Adrenal gland (tissue), 12 donors: ENCODE data around the gene MIER2. TPM values are rescaled to one million over a fixed set of nuclear protein-coding genes. Genes with fewer than 3 reads are reported as not detected.
A peak's percentile ranks its signal among the peaks of the same experiment; 100 is the strongest.

ENCODE experiments used
- DNase-seq, 7 donors: peaks; one replicate each; pipeline ENCODE4 v3.0.0-alpha.2; 2019 to 2020
- H3K27ac ChIP-seq, 5 donors: fragments of 200-600 bp; sonication (generic) in 4 of 5; 1 replicate in 3 of 5; 2 replicates in 2 of 5; pipeline versions ENCODE4 v1.5.1 to v1.8.0; 2016 to 2020; ENCODE audit warnings: mild to moderate bottlenecking in 1 of 5
- H3K27me3 ChIP-seq: fragments of 200-600 bp; 2 replicates; pipeline ENCODE4 v1.8.0; 2021
- H3K36me3 ChIP-seq, 2 donors: fragments of 200-600 bp; replicated peaks in 1 of 2; 1 replicate in 1 of 2; 2 replicates in 1 of 2; pipeline versions ENCODE4 v1.5.1 to v1.8.0; 2018 to 2022
- H3K4me1 ChIP-seq, 2 donors: fragments of 200-600 bp; replicated peaks in 1 of 2; 1 replicate in 1 of 2; 2 replicates in 1 of 2; pipeline versions ENCODE4 v1.5.1 to v1.8.0; 2018 to 2021
- H3K4me3 ChIP-seq, 4 donors: fragments of 200-600 bp; sonication (generic) in 3 of 4; one replicate each; pipeline ENCODE4 v1.5.1; 2016 to 2018
- H3K9me3 ChIP-seq, 3 donors: fragments of 200-600 bp; sonication (generic) in 1 of 3; replicated peaks in 1 of 3; 1 replicate in 2 of 3; 2 replicates in 1 of 3; pipeline versions ENCODE4 v1.5.1 to v1.8.0; 2016 to 2021
- CTCF ChIP-seq, 6 experiments: fragments of 450-650 bp in 4 of 6; fragments of 200-600 bp in 2 of 6; sonication (generic) in 1 of 6; IDR thresholded peaks; 1 replicate in 5 of 6; 2 replicates in 1 of 6; pipeline versions ENCODE4 v1.5.1 to v1.8.0; 2016 to 2021; ENCODE audit warnings: antibody characterized with exemption in 6 of 6, mild to moderate bottlenecking in 2 of 6, moderate library complexity in 1 of 6
- POLR2A ChIP-seq, 2 donors: fragments of 450-650 bp; IDR thresholded peaks; one replicate each; pipeline ENCODE4 v1.6.1; 2017; ENCODE audit warnings: antibody characterized with exemption in 2 of 2, mild to moderate bottlenecking in 2 of 2, moderate library complexity in 1 of 2
- WGBS, 4 donors: extraction: QIAGEN DNeasy Blood & Tissue Kit in 2 of 4; methylation state at CpG; one replicate each; pipeline versions ENCODE4 v1.1.5 to v1.1.7; 2013 to 2017; 5-methylcytosine and 5-hydroxymethylcytosine counted together
- intact Hi-C, 2 donors: fragments of 100-400 bp; cut with DNase I; formaldehyde crosslinking; loops; one replicate each; pipeline versions ENCODE4 v1.14.1 to v1.15.0; 2022 to 2023
- polyA plus RNA-seq, 3 donors: library from polyadenylated mRNA; stranded (reverse); fragments of 200-250 nt in 2 of 3; fragments of 350-450 nt in 1 of 3; fragmentation: Illumina TruSeq in 1 of 3; extraction: RNeasy Lipid Tissue Mini Kit (QIAGEN cat#74804) in 1 of 3; gene quantifications; one replicate each; pipeline ENCODE4 v1.2.3, GENCODE V29; 2013 to 2014
- total RNA-seq, 9 donors: library from RNA; depleted of rRNA in 4 of 9; stranded (reverse); fragments of >200 nt in 4 of 9; fragments of 120-200 nt in 1 of 9; fragmentation: NEBNext Ultra II Directional in 1 of 9; extraction: Animal tissue kit (Norgen Biotek cat#: 25700) in 1 of 9; gene quantifications; one replicate each; pipeline versions ENCODE4 v1.1.0 to v1.2.4, GENCODE V29; 2013 to 2023
- donor health status: healthy with polysubstance abuse.
- donor health status: Bipolar disorder and iron deficiency.
- donor health status: DM: yes; HTN: yes; CAD: no.
- donor health status: DM: no; HTN: no; CAD: no.
- donor health status: DM: no; HTN: no; CAD: no.
- donor health status: DM: yes; HTN: yes; CAD: no.

The MIER2 gene
- total and polyA plus RNA-seq, 12 donors, result 10.8 to 33.9 (median 18.2) TPM

- peak in 1 of 7 donors; percentile 8 for DNase-seq
- H3K4me1 ChIP-seq, result peaks cover 3 to 7% of the 10 kb centered on the region in 2 donors
- no peaks in the 10 kb centered on the region for H3K27me3 ChIP-seq
- intact Hi-C loops, result no loop called here
- no peak for TF ChIP-seq CTCF (IDR thresholded peaks at IDR 0.05)
- TF ChIP-seq POLR2A (IDR thresholded peaks at IDR 0.05), result no peak
- H3K4me3 ChIP-seq, result no peak overlapping the region
- H3K27ac ChIP-seq, result no peak overlapping the region
- 72 to 89% (median 80%) methylated on average over 10 to 20 of the region's 20 CpGs for WGBS, 4 donors
- H3K9me3 ChIP-seq, result no peaks in the 10 kb centered on the region
- H3K36me3 ChIP-seq, result peaks cover 0 to 14% of the 10 kb centered on the region in 2 donors
These were observed 8.5 kb downstream of the MIER2 start for GRCh38 chr19:336067-336614.

GRCh38 chr19:335486-336066 is 9.0 kb downstream of the MIER2 start:
- no peaks in the 10 kb centered on the region for H3K9me3 ChIP-seq
- TF ChIP-seq POLR2A (IDR thresholded peaks at IDR 0.05) (no peak), CTCF (IDR thresholded peaks at IDR 0.05) (no peak)
- H3K4me1 ChIP-seq, result peaks cover 3 to 7% of the 10 kb centered on the region in 2 donors
- no peak overlapping the region for H3K4me3 ChIP-seq
- no peaks in the 10 kb centered on the region for H3K27me3 ChIP-seq
- intact Hi-C loops, result no loop called here
- peaks cover 0 to 18% of the 10 kb centered on the region in 2 donors for H3K36me3 ChIP-seq
- H3K27ac ChIP-seq, result no peak overlapping the region
- no peak for DNase-seq
- WGBS, 4 donors, result 93 to 98% (median 94%) methylated on average over 14 to 21 of the region's 21 CpGs

- H3K36me3 ChIP-seq, result peaks cover 0 to 23% of the 10 kb centered on the region in 2 donors
- DNase-seq, result no peak
- H3K4me1 ChIP-seq, result peaks cover 3 to 7% of the 10 kb centered on the region in 2 donors
- intact Hi-C loops, result no loop called here
- H3K27ac ChIP-seq, result no peak overlapping the region
- H3K27me3 ChIP-seq, result no peaks in the 10 kb centered on the region
- no peak for TF ChIP-seq CTCF (IDR thresholded peaks at IDR 0.05)
- no peak for TF ChIP-seq POLR2A (IDR thresholded peaks at IDR 0.05)
- WGBS, 4 donors, result 84 to 96% (median 92%) methylated on average over 7 to 9 of the region's 9 CpGs
- no peaks in the 10 kb centered on the region for H3K9me3 ChIP-seq
- no peak overlapping the region for H3K4me3 ChIP-seq
These were observed 9.5 kb downstream of the MIER2 start for GRCh38 chr19:335072-335471.

- WGBS, 4 donors, result 93 to 100% (median 94%) methylated on average over 8 to 19 of the region's 19 CpGs
- no peaks in the 10 kb centered on the region for H3K9me3 ChIP-seq
- intact Hi-C loops, result no loop called here
- no peaks in the 10 kb centered on the region for H3K27me3 ChIP-seq
- no peak for DNase-seq
- peaks cover 3 to 7% of the 10 kb centered on the region in 2 donors for H3K4me1 ChIP-seq
- H3K27ac ChIP-seq, result no peak overlapping the region
- peaks cover 0 to 28% of the 10 kb centered on the region in 2 donors for H3K36me3 ChIP-seq
- no peak for TF ChIP-seq CTCF (IDR thresholded peaks at IDR 0.05)
- TF ChIP-seq POLR2A (IDR thresholded peaks at IDR 0.05), result no peak
- no peak overlapping the region for H3K4me3 ChIP-seq
These were observed 10.1 kb downstream of the MIER2 start for GRCh38 chr19:334296-335071.
